OCI-LY1 (cell line): ENCODE measurements around the gene OXCT1.

Experiments
- H2AFZ ChIP-seq: fragments of 200-600 bp; sonication (generic), shearing (Covaris generic); 2 replicates; pipeline ENCODE4 v1.6.0; 2014; ENCODE audit warnings: antibody characterized with exemption, mild to moderate bottlenecking, low read length
- H3F3A ChIP-seq: fragments of 200-600 bp; sonication (generic), shearing (Covaris generic); 2 replicates; pipeline ENCODE4 v1.6.0; 2014; ENCODE audit warnings: mild to moderate bottlenecking, antibody characterized with exemption, low read length, moderate library complexity; ENCODE audit not compliant: insufficient read depth
- H3K27ac ChIP-seq: fragments of 200-600 bp; sonication (generic); 2 replicates; pipeline ENCODE4 v1.5.1; 2014; ENCODE audit warnings: low read length, mixed run types, mild to moderate bottlenecking, low read depth; ENCODE audit not compliant: poor library complexity, severe bottlenecking
- H3K27me3 ChIP-seq: fragments of 200-600 bp; sonication (generic); 2 replicates; pipeline ENCODE4 v1.6.0; 2014; ENCODE audit warnings: antibody characterized with exemption, mild to moderate bottlenecking, low read length, moderate library complexity; ENCODE audit not compliant: insufficient read depth
- H3K36me3 ChIP-seq: fragments of 200-600 bp; sonication (generic); 2 replicates; pipeline ENCODE4 v1.6.1; 2014; ENCODE audit warnings: mild to moderate bottlenecking, antibody characterized with exemption, low read length, moderate library complexity, mixed read lengths; ENCODE audit not compliant: insufficient read depth
- H3K4me1 ChIP-seq: fragments of 200-600 bp; sonication (generic); 2 replicates; pipeline ENCODE4 v1.5.1; 2014; ENCODE audit warnings: mild to moderate bottlenecking, low read length, moderate library complexity; ENCODE audit not compliant: insufficient read depth, severe bottlenecking
- H3K4me2 ChIP-seq: fragments of 200-600 bp; sonication (generic), shearing (Covaris generic); 2 replicates; pipeline ENCODE4 v1.6.1; 2014; ENCODE audit warnings: low read length
- H3K4me3 ChIP-seq: fragments of 200-600 bp; sonication (generic); 2 replicates; pipeline ENCODE4 v1.5.1; 2014; ENCODE audit warnings: low read length, low read depth, mild to moderate bottlenecking, mixed read lengths; ENCODE audit not compliant: poor library complexity, severe bottlenecking
- H3K79me2 ChIP-seq: fragments of 200-600 bp; shearing (Covaris generic); 2 replicates; pipeline ENCODE4 v1.6.1; 2016; ENCODE audit warnings: mixed run types, low read length, mixed read lengths; ENCODE audit not compliant: insufficient read depth
- H3K9ac ChIP-seq: fragments of 200-600 bp; sonication (generic), shearing (Covaris generic); 2 replicates; pipeline ENCODE4 v1.6.1; 2014; ENCODE audit warnings: mild to moderate bottlenecking, low read length, mixed read lengths
- H3K9me2 ChIP-seq: fragments of 200-600 bp; sonication (generic), shearing (Covaris generic); 2 replicates; pipeline ENCODE4 v1.6.1; 2014; ENCODE audit warnings: low read depth, mild to moderate bottlenecking, low read length, mixed read lengths
- H3K9me3 ChIP-seq: fragments of 200-600 bp; shearing (Covaris generic); 2 replicates; pipeline ENCODE4 v1.6.1; 2014; ENCODE audit warnings: low read length, mixed read lengths
- H4K20me1 ChIP-seq: fragments of 200-600 bp; sonication (generic), shearing (Covaris generic); 2 replicates; pipeline ENCODE4 v1.6.0; 2016; ENCODE audit warnings: mild to moderate bottlenecking, low read length; ENCODE audit not compliant: insufficient read depth
- CTCF ChIP-seq: fragments of 200-600 bp; sonication (generic), shearing (Covaris generic); IDR thresholded peaks from 2 replicates; pipeline ENCODE4 v1.5.1; 2017; ENCODE audit warnings: mild to moderate bottlenecking, antibody characterized with exemption, low read length, moderate library complexity, mixed read lengths
- EZH2 ChIP-seq: fragments of 200-600 bp; sonication (generic), shearing (Covaris generic); IDR thresholded peaks from 2 replicates; pipeline ENCODE4 v1.8.0; 2017; ENCODE audit warnings: borderline replicate concordance, mixed run types, mild to moderate bottlenecking, antibody characterized with exemption, low read length, moderate library complexity, mixed read lengths

OXCT1 gene

GRCh38 chr5:41763574-41763973 lies 106.7 kb downstream of the OXCT1 start:
- Histone ChIP-seq H3K4me1 (no peaks in the 10 kb centered on the region), H3K4me2 (no peak overlapping the region), H3K27me3 (no peaks in the 10 kb centered on the region), H3F3A (no peaks in the 10 kb centered on the region), H3K36me3 (peaks cover 42% of the 10 kb centered on the region), H3K79me2 (no peaks in the 10 kb centered on the region), H3K9me2 (no peaks in the 10 kb centered on the region), H3K27ac (no peak overlapping the region), H3K4me3 (no peak overlapping the region), H2AFZ (no peak overlapping the region), H3K9ac (no peak overlapping the region), H3K9me3 (no peaks in the 10 kb centered on the region), H4K20me1 (no peaks in the 10 kb centered on the region)
- TF ChIP-seq CTCF (no peak), EZH2 (no peak)

GRCh38 chr5:41763081-41763480 lies 107.1 kb downstream of the OXCT1 start:
- Histone ChIP-seq H3K4me3 (no peak overlapping the region), H3K4me2 (no peak overlapping the region), H3K27ac (no peak overlapping the region)

GRCh38 chr5:41762426-41762825 lies 107.8 kb downstream of the OXCT1 start:
- no peaks in the 10 kb centered on the region for H3K9me2 ChIP-seq
- H3K9ac ChIP-seq: no peak overlapping the region
- H3K4me1 ChIP-seq: no peaks in the 10 kb centered on the region
- H3K9me3 ChIP-seq: no peaks in the 10 kb centered on the region
- no peak overlapping the region for H3K4me3 ChIP-seq
- H3K36me3 ChIP-seq: peaks cover 48% of the 10 kb centered on the region
- H3K27ac ChIP-seq: no peak overlapping the region
- H3K79me2 ChIP-seq: no peaks in the 10 kb centered on the region
- no peaks in the 10 kb centered on the region for H4K20me1 ChIP-seq
- no peaks in the 10 kb centered on the region for H3F3A ChIP-seq
- TF ChIP-seq CTCF: no peak
- TF ChIP-seq EZH2: no peak
- H3K27me3 ChIP-seq: no peaks in the 10 kb centered on the region
- H2AFZ ChIP-seq: no peak overlapping the region
- no peak overlapping the region for H3K4me2 ChIP-seq

More at GRCh38 chr5:41763081-41763480, 107.1 kb downstream of the OXCT1 start:
- Histone ChIP-seq H4K20me1 (no peaks in the 10 kb centered on the region), H3K79me2 (no peaks in the 10 kb centered on the region), H2AFZ (no peak overlapping the region), H3K4me1 (no peaks in the 10 kb centered on the region), H3K9me2 (no peaks in the 10 kb centered on the region), H3K9me3 (no peaks in the 10 kb centered on the region), H3K9ac (no peak overlapping the region), H3K36me3 (peaks cover 45% of the 10 kb centered on the region), H3K27me3 (no peaks in the 10 kb centered on the region), H3F3A (no peaks in the 10 kb centered on the region)
- TF ChIP-seq CTCF (no peak), EZH2 (no peak)
